GM12873 (cell line): ENCODE results near the gene ZNF266.

ENCODE experiments used
- CTCF ChIP-seq: IDR thresholded peaks from 2 replicates; pipeline ENCODE4 v1.5.1; 2012; ENCODE audit warnings: low read depth, mild to moderate bottlenecking, moderate library complexity, low read length, control low read depth; ENCODE audit not compliant: insufficient read depth; ENCODE audit errors: missing control alignments

The ZNF266 gene

GRCh38 chr19:9406798-9407352, 28.5 kb downstream of the ZNF266 start:
- TF ChIP-seq CTCF, result no peak

- TF ChIP-seq CTCF, result no peak
Measured at GRCh38 chr19:9381361-9381785, 54.0 kb downstream of the ZNF266 start.

- TF ChIP-seq CTCF, result no peak
Measured at GRCh38 chr19:9370738-9371619, 64.4 kb downstream of the ZNF266 start.

- TF ChIP-seq CTCF, result no peak
Measured at GRCh38 chr19:9362905-9363304, 72.5 kb downstream of the ZNF266 start, which contains the start of gene ZNF177. ZNF177 (plus strand) TSS chr19:9363013; CDS start chr19:9378312, 15,299 bp downstream.
